ENCODE results near the gene LIN7C. TPM values are rescaled to one million over a fixed set of nuclear protein-coding genes. Genes with fewer than 3 reads are reported as not detected.

Gene LIN7C
- total and polyA plus RNA-seq, 2 of the 13 experiments (the other 11 are each of a cell fraction or from before 2014, with no cell fraction given), result 14.8 to 37.2 TPM

- TF ChIP-seq BRF2 (CRISPR knock-in tag; IDR thresholded peaks at IDR 0.05) (no peak), ZEB1 (IDR thresholded peaks at IDR 0.05; ENCODE audit: insufficient replicate concordance, low read depth) (no peak), SAP130 (CRISPR knock-in tag; IDR thresholded peaks at IDR 0.05; ENCODE audit: low read depth) (peak; percentile 36; the same call in 1 of the 2 replicates), PHF8 (CRISPR knock-in tag; IDR thresholded peaks at IDR 0.05) (peak; percentile 63), ZMYM3 (CRISPR knock-in tag; IDR thresholded peaks at IDR 0.05) (0 out of 2 replicates have a peak, but pooled peaks have one; percentile 18), ZNF333 (CRISPR knock-in tag; IDR thresholded peaks at IDR 0.05; ENCODE audit: borderline replicate concordance) (no peak), AGO1 (IDR thresholded peaks at IDR 0.05; ENCODE audit: low read depth, low read length, poor library complexity, severe bottlenecking) (peak; percentile 58), TBX2 (CRISPR knock-in tag; IDR thresholded peaks at IDR 0.05; ENCODE audit: borderline replicate concordance) (peak; percentile 26; the same call in 1 of the 2 replicates), ZNF569 (CRISPR knock-in tag; IDR thresholded peaks at IDR 0.05; ENCODE audit: borderline replicate concordance) (no peak), ZFP91 (CRISPR knock-in tag; IDR thresholded peaks at IDR 0.05; ENCODE audit: borderline replicate concordance) (0 out of 2 replicates have a peak, but pooled peaks have one; percentile 36), ZNF816 (CRISPR knock-in tag; IDR thresholded peaks at IDR 0.05; ENCODE audit: borderline replicate concordance) (0 out of 2 replicates have a peak, but pooled peaks have one; percentile 43), POGZ (CRISPR knock-in tag; IDR thresholded peaks at IDR 0.05) (no peak), ARNT2 (CRISPR knock-in tag; IDR thresholded peaks at IDR 0.05; ENCODE audit: low read depth) (0 out of 2 replicates have a peak, but pooled peaks have one; percentile 32), FOXA1 (IDR thresholded peaks at IDR 0.05) (no peak), FOXA1 (CRISPR knock-in tag; IDR thresholded peaks at IDR 0.05) (no peak)
- TF ChIP-seq, protein P1, sequence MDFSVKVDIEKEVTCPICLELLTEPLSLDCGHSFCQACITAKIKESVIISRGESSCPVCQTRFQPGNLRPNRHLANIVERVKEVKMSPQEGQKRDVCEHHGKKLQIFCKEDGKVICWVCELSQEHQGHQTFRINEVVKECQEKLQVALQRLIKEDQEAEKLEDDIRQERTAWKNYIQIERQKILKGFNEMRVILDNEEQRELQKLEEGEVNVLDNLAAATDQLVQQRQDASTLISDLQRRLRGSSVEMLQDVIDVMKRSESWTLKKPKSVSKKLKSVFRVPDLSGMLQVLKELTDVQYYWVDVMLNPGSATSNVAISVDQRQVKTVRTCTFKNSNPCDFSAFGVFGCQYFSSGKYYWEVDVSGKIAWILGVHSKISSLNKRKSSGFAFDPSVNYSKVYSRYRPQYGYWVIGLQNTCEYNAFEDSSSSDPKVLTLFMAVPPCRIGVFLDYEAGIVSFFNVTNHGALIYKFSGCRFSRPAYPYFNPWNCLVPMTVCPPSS (IDR thresholded peaks at IDR 0.05), result no peak
- TF ChIP-seq, protein P2, sequence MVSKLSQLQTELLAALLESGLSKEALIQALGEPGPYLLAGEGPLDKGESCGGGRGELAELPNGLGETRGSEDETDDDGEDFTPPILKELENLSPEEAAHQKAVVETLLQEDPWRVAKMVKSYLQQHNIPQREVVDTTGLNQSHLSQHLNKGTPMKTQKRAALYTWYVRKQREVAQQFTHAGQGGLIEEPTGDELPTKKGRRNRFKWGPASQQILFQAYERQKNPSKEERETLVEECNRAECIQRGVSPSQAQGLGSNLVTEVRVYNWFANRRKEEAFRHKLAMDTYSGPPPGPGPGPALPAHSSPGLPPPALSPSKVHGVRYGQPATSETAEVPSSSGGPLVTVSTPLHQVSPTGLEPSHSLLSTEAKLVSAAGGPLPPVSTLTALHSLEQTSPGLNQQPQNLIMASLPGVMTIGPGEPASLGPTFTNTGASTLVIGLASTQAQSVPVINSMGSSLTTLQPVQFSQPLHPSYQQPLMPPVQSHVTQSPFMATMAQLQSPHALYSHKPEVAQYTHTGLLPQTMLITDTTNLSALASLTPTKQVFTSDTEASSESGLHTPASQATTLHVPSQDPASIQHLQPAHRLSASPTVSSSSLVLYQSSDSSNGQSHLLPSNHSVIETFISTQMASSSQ (IDR thresholded peaks at IDR 0.05; ENCODE audit: low read depth), result no peak
- TF ChIP-seq, protein P2 (CRISPR knock-in tag; IDR thresholded peaks at IDR 0.05; ENCODE audit: borderline replicate concordance), result no peak
- TF ChIP-seq, protein P3, sequence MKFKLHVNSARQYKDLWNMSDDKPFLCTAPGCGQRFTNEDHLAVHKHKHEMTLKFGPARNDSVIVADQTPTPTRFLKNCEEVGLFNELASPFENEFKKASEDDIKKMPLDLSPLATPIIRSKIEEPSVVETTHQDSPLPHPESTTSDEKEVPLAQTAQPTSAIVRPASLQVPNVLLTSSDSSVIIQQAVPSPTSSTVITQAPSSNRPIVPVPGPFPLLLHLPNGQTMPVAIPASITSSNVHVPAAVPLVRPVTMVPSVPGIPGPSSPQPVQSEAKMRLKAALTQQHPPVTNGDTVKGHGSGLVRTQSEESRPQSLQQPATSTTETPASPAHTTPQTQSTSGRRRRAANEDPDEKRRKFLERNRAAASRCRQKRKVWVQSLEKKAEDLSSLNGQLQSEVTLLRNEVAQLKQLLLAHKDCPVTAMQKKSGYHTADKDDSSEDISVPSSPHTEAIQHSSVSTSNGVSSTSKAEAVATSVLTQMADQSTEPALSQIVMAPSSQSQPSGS (CRISPR knock-in tag; IDR thresholded peaks at IDR 0.05), result no peak
Observed at GRCh38 chr11:27471589-27472397, 34.8 kb downstream of the LIN7C start (continued).
